Stomach (tissue), 4 donors: ENCODE measurements around the gene HIPK1.

Source experiments
- CTCF ChIP-seq, 7 experiments: fragments of 450-650 bp in 4 of 7; fragments of 200-600 bp in 3 of 7; sonication (generic) in 3 of 7; IDR thresholded peaks; one replicate each; pipeline ENCODE4 v1.5.1; 2016 to 2019; ENCODE audit warnings: antibody characterized with exemption in 7 of 7, control low read depth in 2 of 7, mild to moderate bottlenecking in 1 of 7
- POLR2A ChIP-seq, 4 donors: fragments of 450-650 bp; IDR thresholded peaks; one replicate each; pipeline ENCODE4 v1.6.1; 2016; ENCODE audit warnings: antibody characterized with exemption in 4 of 4, control low read depth in 2 of 4, mild to moderate bottlenecking in 1 of 4, moderate library complexity in 1 of 4

GRCh38 chr1:113999799-114000198 is 70.7 kb downstream of the HIPK1 start:
- TF ChIP-seq CTCF (IDR thresholded peaks at IDR 0.05) (no peak), POLR2A (IDR thresholded peaks at IDR 0.05) (no peak)
